ENCODE data around the gene PSAPL1. TPM values are rescaled to one million over a fixed set of nuclear protein-coding genes. Genes with fewer than 3 reads are reported as not detected.

The PSAPL1 gene
- total RNA-seq, 1 experiment from 2014 or later: not detected

- H3K9me3 ChIP-seq (ENCODE audit: control insufficient read depth, insufficient read depth, low read depth, low read length): no peaks in the 10 kb centered on the region
- in situ Hi-C loops (cut with HindIII; ENCODE audit: low pct_unique_long_range_greater_than_20kb, low sequenced_read_pairs) (no loop called here), intact Hi-C loops (cut with micrococcal nuclease; ENCODE audit: unreplicated experiment) (no loop called here)
- H3K4me1 ChIP-seq (ENCODE audit: control insufficient read depth, insufficient read depth, low read length): no peaks in the 10 kb centered on the region
- H3K27me3 ChIP-seq (ENCODE audit: control insufficient read depth, insufficient read depth, low read length): no peaks in the 10 kb centered on the region
- TF ChIP-seq CTCF (IDR thresholded peaks at IDR 0.05) (no peak), SIN3A (IDR thresholded peaks at IDR 0.05; ENCODE audit: borderline replicate concordance, insufficient read depth, low read depth, low read length) (no peak)
- no peaks in the 10 kb centered on the region for H3K36me3 ChIP-seq (ENCODE audit: control insufficient read depth, insufficient read depth, low read length)
- no peak overlapping the region for H3K4me3 ChIP-seq (ENCODE audit: low read depth in 2 of 2, low read length in 2 of 2)
- ChIA-PET POLR2A (no interaction called here), CTCF (no interaction called here)
- no peak overlapping the region for H3K27ac ChIP-seq (ENCODE audit: low read length)
- no peak for ATAC-seq
- no peak for DNase-seq (ENCODE audit: low read depth, low spot score)
- no TSS peak for BruUV-seq (replicated peaks)
Observed at GRCh38 chr4:7411896-7412553, 22.7 kb downstream of the PSAPL1 start.

GRCh38 chr4:7411491-7411890, 23.2 kb downstream of the PSAPL1 start:
- no peaks in the 10 kb centered on the region for H3K36me3 ChIP-seq (ENCODE audit: control insufficient read depth, insufficient read depth, low read length)
- in situ Hi-C loops (cut with HindIII; ENCODE audit: low pct_unique_long_range_greater_than_20kb, low sequenced_read_pairs): no loop called here
- no peaks in the 10 kb centered on the region for H3K27me3 ChIP-seq (ENCODE audit: control insufficient read depth, insufficient read depth, low read length)
- no TSS peak for BruUV-seq (replicated peaks)
- ChIA-PET CTCF (no interaction called here), POLR2A (no interaction called here)
- no peak for TF ChIP-seq POLR2AphosphoS5 (IDR thresholded peaks at IDR 0.05; ENCODE audit: low read depth, low read length)
- TF ChIP-seq SIN3A (IDR thresholded peaks at IDR 0.05; ENCODE audit: borderline replicate concordance, insufficient read depth, low read depth, low read length): no peak
- TF ChIP-seq TCF7L2 (IDR thresholded peaks at IDR 0.05; ENCODE audit: low read depth, low read length): no peak
- TF ChIP-seq REST (IDR thresholded peaks at IDR 0.05; ENCODE audit: insufficient read depth in 1 of 2, low read depth in 2 of 2, low read length in 1 of 2): no peak
- TF ChIP-seq CTCF (IDR thresholded peaks at IDR 0.05): no peak
- H3K4me1 ChIP-seq (ENCODE audit: control insufficient read depth, insufficient read depth, low read length): no peaks in the 10 kb centered on the region
- intact Hi-C loops (cut with micrococcal nuclease; ENCODE audit: unreplicated experiment): no loop called here
- H3K27ac ChIP-seq (ENCODE audit: low read length): no peak overlapping the region
- no peak overlapping the region for H3K4me3 ChIP-seq (ENCODE audit: low read depth in 2 of 2, low read length in 2 of 2)
- no peaks in the 10 kb centered on the region for H3K9me3 ChIP-seq (ENCODE audit: control insufficient read depth, insufficient read depth, low read depth, low read length)
- no peak for ATAC-seq
- DNase-seq (ENCODE audit: low read depth, low spot score): no peak
